Measurements from ENCODE around the gene P4HA3.

P4HA3 gene

GRCh38 chr11:74316772-74317505, 5.5 kb upstream of the P4HA3 start:
- no peak for DNase-seq

DNA sequence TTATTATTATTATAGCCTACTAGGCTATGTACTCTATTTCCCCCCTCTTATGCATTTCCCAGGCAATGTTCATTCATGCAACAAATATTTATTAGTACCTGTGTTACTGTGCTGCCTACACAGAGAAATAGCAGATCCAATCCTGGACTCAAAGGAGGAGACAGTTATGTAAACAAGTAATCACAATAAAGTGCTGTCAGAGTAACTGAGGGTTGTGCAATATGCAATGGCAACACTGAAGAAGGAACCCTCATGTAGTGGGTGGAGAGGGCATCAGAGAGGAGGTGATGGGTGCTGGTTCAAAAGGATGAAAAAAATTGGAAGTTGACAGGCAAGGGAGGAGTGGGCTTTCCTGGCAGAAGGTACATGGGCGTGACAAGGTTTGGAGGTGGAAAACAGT, 886 bp upstream of the P4HA3 start:
- no peak for DNase-seq

- DNase-seq: no peak
Observed at GRCh38 chr11:74310857-74311256, 583 bp downstream of the P4HA3 start.

DNA sequence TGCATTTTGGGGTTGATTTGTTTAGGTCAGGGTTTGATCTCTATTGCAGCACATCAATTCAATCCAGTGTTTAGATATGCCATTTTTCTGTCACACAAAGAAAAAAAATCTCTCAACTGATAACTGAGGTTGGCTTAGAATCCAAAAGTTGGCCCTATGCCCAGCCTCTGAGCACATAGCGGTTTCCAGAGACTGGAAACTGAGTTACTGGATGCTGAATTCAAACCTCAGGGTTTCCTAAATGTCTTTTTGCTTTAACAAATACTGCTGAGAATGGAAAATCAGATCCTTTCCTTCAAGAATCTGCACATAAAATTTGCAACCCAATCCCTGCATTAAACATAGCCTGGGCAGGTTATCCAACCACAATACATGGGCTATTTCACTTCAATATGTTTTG, 4.0 kb downstream of the P4HA3 start:
- peak; percentile 49 for DNase-seq

GRCh38 chr11:74306435-74307175, 4.8 kb downstream of the P4HA3 start:
- DNase-seq: no peak

- no peak for DNase-seq
Observed at GRCh38 chr11:74299015-74299414, 12.4 kb downstream of the P4HA3 start.

DNA sequence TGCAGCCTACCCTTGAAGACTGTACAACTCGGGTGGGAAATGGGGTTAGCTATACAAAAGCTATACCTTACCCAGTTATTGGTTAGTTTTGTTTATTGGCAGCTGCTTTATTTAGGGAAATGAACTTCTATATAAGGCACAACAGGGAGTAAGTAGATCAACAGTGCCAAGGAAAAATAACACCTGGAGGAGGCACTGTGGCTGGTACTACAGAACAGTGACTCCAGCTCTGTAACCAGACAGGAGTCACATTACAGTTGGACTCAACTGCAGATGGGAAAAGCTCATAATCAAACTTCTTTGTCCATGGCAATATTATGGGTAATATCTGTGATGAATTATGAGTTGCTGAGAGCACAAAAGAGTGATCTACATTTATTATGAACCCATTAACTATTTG, 14.0 kb downstream of the P4HA3 start:
- DNase-seq: no peak

DNA sequence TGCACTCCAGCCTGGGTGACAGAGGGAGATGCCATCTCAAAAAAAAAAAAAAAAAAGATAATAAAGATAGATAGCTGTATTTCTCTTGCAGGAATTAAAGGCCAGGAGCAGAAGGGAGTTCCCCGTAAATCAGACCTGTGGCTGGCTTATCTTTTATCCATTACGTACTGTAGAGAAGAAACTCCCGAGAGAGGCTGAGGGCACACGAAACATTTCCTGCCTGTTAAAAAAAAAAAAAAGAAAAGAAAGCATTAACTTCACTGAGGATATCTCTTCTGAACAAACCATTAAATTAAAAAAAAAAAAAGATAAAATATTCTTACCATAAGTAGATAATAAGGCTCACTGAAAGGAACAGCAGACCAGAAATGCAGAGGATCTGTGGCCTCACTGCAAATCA, 22.5 kb downstream of the P4HA3 start:
- no peak for DNase-seq

DNA sequence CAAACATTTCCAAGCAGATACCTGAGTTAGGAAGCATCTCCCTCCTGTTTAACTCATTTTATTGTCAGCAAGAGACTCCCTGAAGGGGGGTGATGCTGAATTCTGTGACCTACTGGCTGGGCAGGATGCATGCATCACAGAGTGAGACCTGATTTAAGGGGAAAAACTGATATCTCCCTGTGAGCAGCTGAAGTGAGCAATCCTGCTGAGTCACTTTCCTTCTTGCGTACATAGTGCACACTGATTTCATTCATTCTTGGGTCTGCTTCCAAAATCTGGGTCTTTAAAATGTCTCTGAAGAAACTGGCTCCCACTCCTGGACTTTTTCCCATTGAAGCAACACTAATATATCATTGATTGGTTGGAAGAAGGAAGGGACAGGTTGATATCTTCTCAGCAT, 23.3 kb downstream of the P4HA3 start:
- no peak for DNase-seq

DNA sequence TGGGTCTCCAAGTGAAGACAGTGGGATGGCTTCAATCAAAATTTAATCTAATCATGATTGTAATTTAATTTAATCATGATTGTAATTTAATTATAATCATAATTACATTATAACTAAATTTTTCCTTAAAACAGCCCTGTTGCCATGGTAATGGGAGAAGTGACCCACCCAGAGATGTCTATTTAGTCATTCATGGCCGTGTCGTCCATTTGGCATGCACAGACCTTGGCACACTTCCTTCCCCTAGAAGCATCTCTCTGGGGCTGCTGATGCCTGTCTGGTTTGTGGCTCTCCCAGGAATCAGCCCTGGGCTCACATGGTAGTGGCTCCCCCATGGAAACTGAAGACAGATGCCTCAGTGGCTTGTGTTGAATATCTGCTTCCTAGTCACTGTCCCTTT, 27.0 kb downstream of the P4HA3 start:
- DNase-seq: no peak

- no peak for DNase-seq
Observed at GRCh38 chr11:74283580-74284180, 27.8 kb downstream of the P4HA3 start.

DNA sequence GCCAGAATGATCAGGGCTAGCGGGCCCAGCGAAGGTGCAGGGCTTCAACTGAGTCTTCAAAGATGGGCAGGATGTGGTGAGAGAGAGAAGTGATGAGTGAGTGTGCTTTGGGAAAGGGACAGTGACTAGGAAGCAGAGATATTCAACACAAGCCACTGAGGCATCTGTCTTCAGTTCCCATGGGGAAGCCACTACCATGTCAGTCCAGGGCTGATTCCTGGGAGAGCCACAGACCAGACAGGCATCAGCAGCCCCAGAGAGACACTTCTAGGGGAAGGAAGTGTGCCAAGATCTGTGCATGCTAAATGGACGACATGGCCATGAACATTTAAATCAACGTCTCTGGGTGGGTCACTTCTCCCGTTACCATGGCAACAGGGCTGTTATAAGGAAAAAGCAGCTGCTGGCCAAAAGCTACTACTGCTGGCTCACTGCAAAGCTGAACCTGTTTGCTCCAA, 28.5 kb downstream of the P4HA3 start:
- no peak for DNase-seq

GRCh38 chr11:74282421-74282820, 29.0 kb downstream of the P4HA3 start:
- no peak for DNase-seq

DNA sequence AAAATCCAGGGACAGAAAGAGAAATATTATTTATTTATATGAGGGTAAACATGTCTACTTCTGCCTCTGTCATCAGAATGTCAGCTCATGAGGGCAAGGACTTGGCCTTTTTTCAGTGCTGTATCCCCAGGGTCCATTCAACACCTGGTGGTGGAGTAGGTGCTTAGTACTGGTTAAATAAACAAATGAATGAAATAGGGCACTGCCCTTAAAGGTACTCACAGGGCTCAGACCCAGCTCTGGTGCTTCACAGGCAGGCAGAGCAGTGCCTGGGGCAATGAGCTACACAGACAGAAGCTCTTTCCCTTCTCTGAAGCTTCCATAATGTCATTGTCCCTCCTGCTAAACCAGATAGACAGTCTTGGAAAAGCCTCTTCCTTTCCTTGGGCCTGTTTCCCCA, 30.9 kb downstream of the P4HA3 start:
- no peak for DNase-seq

DNA sequence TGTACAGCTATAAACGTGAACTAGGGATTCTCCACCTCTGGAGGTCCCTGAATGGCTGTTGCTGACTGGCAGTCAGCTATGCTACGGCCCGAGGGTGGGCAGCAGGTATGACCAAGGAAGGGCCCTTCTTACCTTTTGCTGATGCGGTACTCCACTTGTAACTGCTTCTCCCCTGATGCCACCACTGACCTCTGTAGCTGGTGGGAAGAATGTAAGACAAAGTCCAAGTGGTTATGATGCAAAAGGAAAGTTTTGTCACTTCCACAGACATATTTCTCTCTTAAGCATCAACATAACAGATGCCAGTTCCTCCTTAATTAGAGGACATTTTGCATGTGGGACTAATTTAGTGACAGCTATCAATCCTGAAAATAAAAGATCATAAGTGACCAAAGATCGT, 32.2 kb downstream of the P4HA3 start:
- DNase-seq: no peak

DNA sequence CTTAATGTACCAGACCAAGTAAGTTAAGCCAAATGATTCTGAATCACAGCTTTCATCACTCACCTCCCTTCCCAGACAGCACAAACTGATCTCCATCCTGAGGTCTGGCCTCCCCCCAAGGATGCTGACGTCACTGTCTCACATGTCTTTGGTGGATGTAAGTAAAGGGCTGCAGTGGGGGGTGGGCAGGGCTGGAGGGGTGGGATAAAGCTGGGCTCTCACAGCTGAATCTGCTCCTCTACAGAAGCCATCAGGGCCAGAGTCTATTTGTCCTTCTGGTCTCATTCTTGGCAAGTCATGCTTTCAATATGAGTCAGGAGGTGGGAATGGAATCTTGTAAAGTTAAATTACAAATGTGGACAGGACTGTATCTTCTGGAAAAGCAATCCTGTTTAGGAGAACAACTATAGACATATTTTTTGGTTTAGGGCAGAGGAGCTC, 32.7 kb downstream of the P4HA3 start:
- no peak for DNase-seq

GRCh38 chr11:74278103-74278502, 33.3 kb downstream of the P4HA3 start:
- no peak for DNase-seq

DNA sequence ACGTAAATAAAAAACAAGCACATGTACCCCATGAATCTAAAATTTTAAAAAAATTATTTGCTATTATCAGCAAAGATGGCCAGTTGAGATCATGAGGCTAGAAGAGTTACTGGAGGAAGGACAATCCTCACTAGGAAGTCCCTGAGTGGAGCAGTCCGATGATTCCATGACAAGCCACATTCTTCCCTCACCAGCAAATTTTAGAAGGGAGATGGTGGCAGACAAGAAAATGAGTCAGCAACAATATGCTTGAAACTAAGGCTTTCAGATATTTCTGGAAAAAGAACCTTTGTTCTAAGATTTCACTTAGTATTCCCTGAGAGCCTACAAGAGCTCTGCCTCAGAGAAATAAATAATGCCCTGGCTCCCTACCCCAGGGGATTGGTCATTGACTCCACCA, 34.9 kb downstream of the P4HA3 start:
- DNase-seq: no peak

- DNase-seq: no peak
Observed at GRCh38 chr11:74272276-74272675, 39.2 kb downstream of the P4HA3 start.

- no peak for DNase-seq
Observed at GRCh38 chr11:74269161-74269811, 42.2 kb downstream of the P4HA3 start.

- DNase-seq: no peak
Observed at GRCh38 chr11:74268456-74268855, 43.0 kb downstream of the P4HA3 start.

- no peak for DNase-seq
Observed at GRCh38 chr11:74267014-74267413, 44.4 kb downstream of the P4HA3 start.

DNA sequence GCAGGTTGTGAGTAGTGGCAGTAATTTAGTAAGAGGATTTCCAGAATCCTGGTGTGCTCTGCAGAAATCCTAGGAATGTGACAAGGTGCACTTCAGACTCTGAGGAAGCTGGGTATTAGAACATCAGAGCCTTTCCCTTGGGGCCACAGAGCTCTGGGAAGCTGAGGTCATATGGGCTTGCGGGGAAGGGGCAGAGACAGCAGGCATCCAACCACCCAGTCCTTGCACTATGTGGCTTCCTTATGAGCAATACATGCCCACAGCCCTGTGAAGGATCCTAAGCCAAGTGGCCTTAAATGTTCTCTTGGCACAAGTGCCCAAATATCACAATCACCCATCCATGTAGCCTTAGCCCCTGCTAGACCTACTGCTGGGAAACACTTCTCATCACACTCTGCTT, 46.2 kb downstream of the P4HA3 start:
- DNase-seq: no peak

- no peak for DNase-seq
Observed at GRCh38 chr11:74262725-74263124, 48.7 kb downstream of the P4HA3 start.
